HG03045 (cell line): ENCODE measurements around the gene ATM.

Source experiments
- ATAC-seq: cut with Tn5 transposase; IDR thresholded peaks from one replicate; pipeline ENCODE4 v1.9.1; 2021; ENCODE audit warnings: mild to moderate bottlenecking, moderate library complexity; ENCODE audit not compliant: unreplicated experiment

ATM gene

GRCh38 chr11:108218912-108219783 lies 3.7 kb upstream of the ATM start:
- no peak for ATAC-seq

GRCh38 chr11:108220721-108221336 lies 2.0 kb upstream of the ATM start:
- ATAC-seq = no peak

GRCh38 chr11:108221371-108221770 lies 1.5 kb upstream of the ATM start:
- ATAC-seq = no peak

- no peak for ATAC-seq
Measured at GRCh38 chr11:108221911-108222573, 825 bp upstream of the ATM start.

GRCh38 chr11:108223348-108224149 lies 682 bp downstream of the ATM start:
- ATAC-seq = peak; percentile 14

- ATAC-seq = no peak
Measured at GRCh38 chr11:108224366-108224765, 1.5 kb downstream of the ATM start.

GRCh38 chr11:108224911-108225786 lies 2.3 kb downstream of the ATM start:
- no peak for ATAC-seq

GRCh38 chr11:108226036-108226435 lies 3.2 kb downstream of the ATM start:
- no peak for ATAC-seq

- no peak for ATAC-seq
Measured at GRCh38 chr11:108228251-108228650, 5.4 kb downstream of the ATM start.

- no peak for ATAC-seq
Measured at GRCh38 chr11:108233277-108233945, 10.5 kb downstream of the ATM start.

GRCh38 chr11:108235192-108235591 lies 12.3 kb downstream of the ATM start:
- ATAC-seq = no peak

- ATAC-seq = no peak
Measured at GRCh38 chr11:108235633-108236032, 12.8 kb downstream of the ATM start.

GRCh38 chr11:108237058-108237481 lies 14.2 kb downstream of the ATM start:
- ATAC-seq = no peak

GRCh38 chr11:108239076-108239475 lies 16.2 kb downstream of the ATM start:
- ATAC-seq = no peak

- no peak for ATAC-seq
Measured at GRCh38 chr11:108241330-108242037, 18.6 kb downstream of the ATM start.

- ATAC-seq = no peak
Measured at GRCh38 chr11:108242422-108242821, 19.6 kb downstream of the ATM start.

GRCh38 chr11:108246308-108246707 lies 23.4 kb downstream of the ATM start:
- no peak for ATAC-seq

GRCh38 chr11:108246885-108247284 lies 24.0 kb downstream of the ATM start:
- no peak for ATAC-seq

GRCh38 chr11:108253176-108253575 lies 30.3 kb downstream of the ATM start:
- no peak for ATAC-seq
